ENCODE results near the gene BPIFB3. TPM values are rescaled to one million over a fixed set of nuclear protein-coding genes. Genes with fewer than 3 reads are reported as not detected.

BPIFB3 gene
- total RNA-seq, 4 donors from 2014 or later: not detected

DNA sequence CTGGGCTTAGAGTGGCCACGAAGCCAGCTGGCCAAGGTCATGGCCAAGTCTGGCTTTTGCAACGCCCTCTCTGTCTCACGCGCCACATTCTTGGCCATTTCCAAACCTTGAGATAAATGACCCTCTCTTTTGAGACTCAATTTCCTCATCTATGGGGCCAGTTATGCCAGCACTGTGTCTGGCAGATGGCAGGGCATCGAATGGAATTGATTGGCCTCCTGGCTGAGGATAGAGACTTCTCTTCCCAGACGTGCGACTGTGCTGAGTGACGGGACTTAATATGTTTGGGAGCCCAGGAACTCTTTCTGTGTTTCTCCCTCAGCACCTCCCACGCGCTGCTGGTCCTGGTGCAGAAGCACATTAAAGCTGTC, 38.6 kb upstream of the BPIFB3 start:
- intact Hi-C loops (cut with DNase I; ENCODE audit: low total_unique reads): no loop called here
- TF ChIP-seq, protein P1, sequence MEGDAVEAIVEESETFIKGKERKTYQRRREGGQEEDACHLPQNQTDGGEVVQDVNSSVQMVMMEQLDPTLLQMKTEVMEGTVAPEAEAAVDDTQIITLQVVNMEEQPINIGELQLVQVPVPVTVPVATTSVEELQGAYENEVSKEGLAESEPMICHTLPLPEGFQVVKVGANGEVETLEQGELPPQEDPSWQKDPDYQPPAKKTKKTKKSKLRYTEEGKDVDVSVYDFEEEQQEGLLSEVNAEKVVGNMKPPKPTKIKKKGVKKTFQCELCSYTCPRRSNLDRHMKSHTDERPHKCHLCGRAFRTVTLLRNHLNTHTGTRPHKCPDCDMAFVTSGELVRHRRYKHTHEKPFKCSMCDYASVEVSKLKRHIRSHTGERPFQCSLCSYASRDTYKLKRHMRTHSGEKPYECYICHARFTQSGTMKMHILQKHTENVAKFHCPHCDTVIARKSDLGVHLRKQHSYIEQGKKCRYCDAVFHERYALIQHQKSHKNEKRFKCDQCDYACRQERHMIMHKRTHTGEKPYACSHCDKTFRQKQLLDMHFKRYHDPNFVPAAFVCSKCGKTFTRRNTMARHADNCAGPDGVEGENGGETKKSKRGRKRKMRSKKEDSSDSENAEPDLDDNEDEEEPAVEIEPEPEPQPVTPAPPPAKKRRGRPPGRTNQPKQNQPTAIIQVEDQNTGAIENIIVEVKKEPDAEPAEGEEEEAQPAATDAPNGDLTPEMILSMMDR (IDR thresholded peaks at IDR 0.05): no peak
- no peak for TF ChIP-seq POLR2A (IDR thresholded peaks at IDR 0.05)
- Histone ChIP-seq H3K36me3 (no peaks in the 10 kb centered on the region), H3K4me3 (no peak overlapping the region), H3K27me3 (no peaks in the 10 kb centered on the region), H3K9me3 (no peaks in the 10 kb centered on the region), H3K27ac (no peak overlapping the region), H3K4me1 (no peaks in the 10 kb centered on the region)
- DNase-seq: no peak

DNA sequence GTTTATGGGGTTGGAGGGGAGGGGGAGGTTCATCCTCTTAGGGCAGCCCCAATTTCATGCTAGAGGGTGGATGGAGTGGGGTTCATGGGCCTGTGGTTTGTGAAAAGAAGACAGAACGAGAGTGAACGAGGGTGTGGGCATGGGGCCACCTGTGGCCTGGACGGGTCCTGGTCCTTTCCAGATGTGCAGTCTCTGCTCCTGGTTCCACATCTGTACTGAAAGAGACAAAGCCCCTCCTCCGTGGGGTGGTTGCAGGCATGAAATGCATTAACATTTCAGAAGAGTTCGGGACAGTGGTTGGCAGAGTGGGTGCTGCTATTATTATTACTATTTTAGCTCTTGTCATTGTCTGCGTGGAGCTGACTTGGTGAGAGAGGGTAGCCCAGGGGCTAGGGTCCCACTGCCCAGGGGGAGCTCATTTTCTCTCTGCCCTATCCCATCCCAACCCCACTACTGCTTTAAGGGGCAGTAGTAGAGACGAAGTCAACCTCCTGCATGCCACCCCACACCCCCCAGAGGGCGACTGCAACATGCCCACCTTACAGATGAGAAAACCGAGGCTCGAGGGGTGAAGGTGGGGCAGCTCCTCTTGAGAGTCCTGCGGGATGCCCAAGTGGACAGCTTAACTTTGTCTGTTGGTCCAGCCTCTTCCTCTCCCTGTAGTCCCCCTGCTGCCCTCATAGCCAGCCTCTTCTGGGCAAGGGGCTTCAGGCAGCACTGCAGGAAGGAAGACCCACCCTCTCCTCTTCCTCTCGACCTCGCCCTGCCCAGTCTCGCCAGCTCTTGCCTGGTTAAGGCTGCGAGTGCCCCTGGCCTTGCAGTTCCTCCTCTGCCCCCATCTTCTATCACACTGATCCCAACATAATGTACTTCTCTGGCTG, 37.8 kb upstream of the BPIFB3 start:
- intact Hi-C loops (cut with DNase I; ENCODE audit: low total_unique reads): no loop called here
- H3K36me3 ChIP-seq: no peaks in the 10 kb centered on the region
- H3K4me1 ChIP-seq: no peaks in the 10 kb centered on the region
- no peak overlapping the region for H3K27ac ChIP-seq
- TF ChIP-seq POLR2A (IDR thresholded peaks at IDR 0.05): no peak
- TF ChIP-seq, protein P1 (IDR thresholded peaks at IDR 0.05): no peak
- no peak for DNase-seq
- no peak overlapping the region for H3K4me3 ChIP-seq
- no peaks in the 10 kb centered on the region for H3K9me3 ChIP-seq
- no peaks in the 10 kb centered on the region for H3K27me3 ChIP-seq

DNA sequence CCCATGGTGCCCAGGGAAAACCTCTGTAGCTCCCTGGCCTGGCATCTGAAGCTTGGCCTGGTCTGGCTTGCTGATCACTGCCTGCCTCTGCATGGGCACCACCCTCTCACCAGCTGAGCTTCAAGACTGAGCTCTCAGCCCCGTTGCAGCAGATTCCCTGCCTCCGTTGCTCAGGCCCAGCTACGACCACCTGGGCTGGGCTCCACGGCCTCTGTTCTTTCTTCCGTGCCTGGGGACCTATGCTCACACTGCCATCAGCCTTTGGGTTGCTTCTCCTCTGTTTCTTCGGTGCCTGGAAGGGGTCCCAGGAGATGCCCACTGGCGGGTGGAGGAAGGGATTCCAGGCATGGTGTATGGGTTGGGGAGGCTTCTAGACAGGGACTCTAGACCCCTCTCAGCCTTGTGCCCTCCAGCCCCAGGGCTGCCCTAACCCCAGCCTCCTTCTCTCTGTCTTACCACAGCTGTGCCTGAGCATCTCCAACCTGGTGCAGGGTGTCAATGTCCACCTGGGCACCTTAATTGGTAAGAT, 37.1 kb upstream of the BPIFB3 start:
- TF ChIP-seq, protein P1 (IDR thresholded peaks at IDR 0.05): no peak
- no peak for TF ChIP-seq POLR2A (IDR thresholded peaks at IDR 0.05)
- H3K27ac ChIP-seq: no peak overlapping the region
- H3K36me3 ChIP-seq: no peaks in the 10 kb centered on the region
- H3K9me3 ChIP-seq: no peaks in the 10 kb centered on the region
- no peak overlapping the region for H3K4me3 ChIP-seq
- intact Hi-C loops (cut with DNase I; ENCODE audit: low total_unique reads): no loop called here
- H3K27me3 ChIP-seq: no peaks in the 10 kb centered on the region
- DNase-seq: no peak
- no peaks in the 10 kb centered on the region for H3K4me1 ChIP-seq

- Histone ChIP-seq H3K4me1 (no peaks in the 10 kb centered on the region), H3K27me3 (no peaks in the 10 kb centered on the region), H3K36me3 (no peaks in the 10 kb centered on the region), H3K9me3 (no peaks in the 10 kb centered on the region), H3K27ac (no peak overlapping the region), H3K4me3 (no peak overlapping the region)
- DNase-seq: no peak
- intact Hi-C loops (cut with DNase I; ENCODE audit: low total_unique reads): no loop called here
- no peak for TF ChIP-seq POLR2A (IDR thresholded peaks at IDR 0.05)
- TF ChIP-seq, protein P1 (IDR thresholded peaks at IDR 0.05): no peak
Observed at GRCh38 chr20:33017542-33017941, 36.2 kb upstream of the BPIFB3 start.

DNA sequence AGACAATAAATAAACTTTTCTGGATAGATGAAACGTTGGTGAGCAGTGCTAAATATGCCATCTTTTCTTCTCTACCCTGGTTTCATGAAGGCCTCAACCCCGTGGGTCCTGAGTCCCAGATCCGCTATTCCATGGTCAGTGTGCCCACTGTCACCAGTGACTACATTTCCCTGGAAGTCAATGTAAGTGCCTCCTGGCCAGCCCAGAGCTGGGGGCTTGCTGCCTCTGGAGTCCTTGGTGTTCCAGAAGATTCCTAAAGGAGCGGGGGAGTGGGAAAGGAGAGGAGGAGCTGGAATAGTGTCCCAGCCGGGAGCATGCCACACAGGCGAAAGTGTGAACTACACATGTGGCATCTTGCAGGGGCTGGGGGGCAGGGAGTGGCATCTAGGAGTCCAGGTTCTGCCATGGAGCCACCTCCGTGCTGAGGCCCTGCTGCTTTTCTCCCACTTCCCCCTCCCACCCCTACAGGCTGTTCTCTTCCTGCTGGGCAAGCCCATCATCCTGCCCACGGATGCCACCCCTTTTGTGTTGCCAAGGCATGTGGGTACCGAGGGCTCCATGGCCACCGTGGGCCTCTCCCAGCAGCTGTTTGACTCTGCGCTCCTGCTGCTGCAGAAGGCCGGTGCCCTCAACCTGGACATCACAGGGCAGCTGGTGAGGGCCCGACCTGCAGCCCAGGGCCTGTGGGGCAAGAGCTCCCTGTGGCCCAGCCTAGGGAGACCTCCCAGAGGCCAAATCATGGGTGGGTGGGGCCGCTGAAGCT, 35.4 kb upstream of the BPIFB3 start:
- Histone ChIP-seq H3K9me3 (no peaks in the 10 kb centered on the region), H3K36me3 (no peaks in the 10 kb centered on the region), H3K4me1 (no peaks in the 10 kb centered on the region), H3K27me3 (no peaks in the 10 kb centered on the region), H3K4me3 (no peak overlapping the region), H3K27ac (no peak overlapping the region)
- intact Hi-C loops (cut with DNase I; ENCODE audit: low total_unique reads): no loop called here
- no peak for DNase-seq
- TF ChIP-seq POLR2A (IDR thresholded peaks at IDR 0.05): no peak
- TF ChIP-seq, protein P1 (IDR thresholded peaks at IDR 0.05): no peak

Data from uterus (tissue), 4 donors.